Large intestine (tissue), 12 donors: ENCODE data around the gene SRD5A1. TPM values are rescaled to one million over a fixed set of nuclear protein-coding genes. Genes with fewer than 3 reads are reported as not detected.
A peak's percentile ranks its signal among the peaks of the same experiment; 100 is the strongest.

Source experiments
- DNase-seq, 2 donors: peaks; one replicate each; pipeline versions ENCODE4 v3.0.0 to v3.0.0-alpha.2; 2013
- H3K27ac ChIP-seq: one replicate; pipeline ENCODE4 v1.5.1; 2013; ENCODE audit warnings: low read length
- H3K27me3 ChIP-seq: 2 replicates; pipeline ENCODE4 v1.6.1; 2013; ENCODE audit warnings: low read length; ENCODE audit not compliant: control insufficient read depth, insufficient read depth
- H3K36me3 ChIP-seq: 2 replicates; pipeline ENCODE4 v1.6.1; 2013; ENCODE audit warnings: low read length; ENCODE audit not compliant: control insufficient read depth, insufficient read depth
- H3K4me1 ChIP-seq: one replicate; pipeline ENCODE4 v1.6.1; 2013; ENCODE audit warnings: low read length; ENCODE audit not compliant: control insufficient read depth, insufficient read depth
- H3K4me3 ChIP-seq: one replicate; pipeline ENCODE4 v1.5.1; 2013; ENCODE audit warnings: low read length
- H3K9me3 ChIP-seq: one replicate; pipeline ENCODE4 v1.6.1; 2013; ENCODE audit warnings: mild to moderate bottlenecking, low read depth, low read length, moderate library complexity; ENCODE audit not compliant: control insufficient read depth
- WGBS: methylation state at CpG from one replicate; pipeline ENCODE4 v1.1.5; 2013; ENCODE audit warnings: low lambda C conversion rate; ENCODE audit not compliant: insufficient coverage; 5-methylcytosine and 5-hydroxymethylcytosine counted together
- long read RNA-seq, 11 donors: transcript quantifications; one replicate each; lab custom pipeline, GENCODE V29; 2026
- polyA plus RNA-seq: library from polyadenylated mRNA; unstranded; fragments of 120-200 nt; gene quantifications from one replicate; pipeline ENCODE4 v1.2.1, GENCODE V29; 2013

SRD5A1 gene
- polyA plus RNA-seq, result 9.1 TPM
- long read RNA-seq, donor 1, full-length matches to known transcripts, result 2 of 2 reads
- long read RNA-seq, donor 1, partial matches to known transcripts, result 0 of 2 reads
- long read RNA-seq, donor 1, other reads (novel, unspliced or antisense), result 0 of 2 reads
- long read RNA-seq, donor 2, full-length matches to known transcripts, result 4 of 4 reads
- long read RNA-seq, donor 2, partial matches to known transcripts, result 0 of 4 reads
- long read RNA-seq, donor 2, other reads (novel, unspliced or antisense), result 0 of 4 reads
- long read RNA-seq, donor 3, full-length matches to known transcripts, result 4 of 16 reads
- long read RNA-seq, donor 3, partial matches to known transcripts, result 12 of 16 reads
- long read RNA-seq, donor 3, other reads (novel, unspliced or antisense), result 0 of 16 reads
- long read RNA-seq, donor 4, result 0 reads
- long read RNA-seq, donor 5, full-length matches to known transcripts, result 3 of 3 reads
- long read RNA-seq, donor 5, partial matches to known transcripts, result 0 of 3 reads
- long read RNA-seq, donor 5, other reads (novel, unspliced or antisense), result 0 of 3 reads
- long read RNA-seq, donor 6, full-length matches to known transcripts, result 2 of 2 reads
- long read RNA-seq, donor 6, partial matches to known transcripts, result 0 of 2 reads
- long read RNA-seq, donor 6, other reads (novel, unspliced or antisense), result 0 of 2 reads
- long read RNA-seq, donor 7, full-length matches to known transcripts, result 2 of 2 reads
- long read RNA-seq, donor 7, partial matches to known transcripts, result 0 of 2 reads
- long read RNA-seq, donor 7, other reads (novel, unspliced or antisense), result 0 of 2 reads
- long read RNA-seq, donor 8, full-length matches to known transcripts, result 4 of 4 reads
- long read RNA-seq, donor 8, partial matches to known transcripts, result 0 of 4 reads
- long read RNA-seq, donor 8, other reads (novel, unspliced or antisense), result 0 of 4 reads
- long read RNA-seq, donor 9, full-length matches to known transcripts, result 6 of 6 reads
- long read RNA-seq, donor 9, partial matches to known transcripts, result 0 of 6 reads
- long read RNA-seq, donor 9, other reads (novel, unspliced or antisense), result 0 of 6 reads
- long read RNA-seq, donor 10, full-length matches to known transcripts, result 3 of 3 reads
- long read RNA-seq, donor 10, partial matches to known transcripts, result 0 of 3 reads
- long read RNA-seq, donor 10, other reads (novel, unspliced or antisense), result 0 of 3 reads
- long read RNA-seq, donor 11, full-length matches to known transcripts, result 2 of 2 reads
- long read RNA-seq, donor 11, partial matches to known transcripts, result 0 of 2 reads
- long read RNA-seq, donor 11, other reads (novel, unspliced or antisense), result 0 of 2 reads

GRCh38 chr5:6632888-6633468, at the start of gene SRD5A1, which contains the start of gene NSUN2:
SRD5A1 (plus strand) TSS chr5:6633440; CDS start chr5:6633577, 137 bp downstream.
NSUN2 (minus strand) TSS chr5:6633044; CDS start chr5:6632979, 65 bp downstream.
- Histone ChIP-seq H3K4me3 (peak within 1 kb of the TSS; percentile 70), H3K27me3 (no peaks in the 10 kb centered on the region), H3K9me3 (no peaks in the 10 kb centered on the region), H3K4me1 (peaks cover 11% of the 10 kb centered on the region), H3K36me3 (peaks cover 27% of the 10 kb centered on the region), H3K27ac (peak within 1 kb of the TSS; percentile 95)
- no CpG with 5 or more reads among the region's 66 CpGs for WGBS
- peak; percentile 91 to 94 for DNase-seq

GRCh38 chr5:6584101-6584645, 49.1 kb upstream of the SRD5A1 start:
- Histone ChIP-seq H3K27ac (no peak overlapping the region), H3K4me3 (no peak overlapping the region), H3K9me3 (peaks cover 4% of the 10 kb centered on the region), H3K36me3 (no peaks in the 10 kb centered on the region), H3K27me3 (peaks cover 56% of the 10 kb centered on the region), H3K4me1 (peaks cover 4% of the 10 kb centered on the region)
- WGBS, result no CpG with 5 or more reads among the region's 6 CpGs
- no peak for DNase-seq

GRCh38 chr5:6584727-6585126, 48.5 kb upstream of the SRD5A1 start:
- Histone ChIP-seq H3K4me3 (no peak overlapping the region), H3K4me1 (peaks cover 4% of the 10 kb centered on the region), H3K27ac (no peak overlapping the region), H3K9me3 (peaks cover 4% of the 10 kb centered on the region), H3K36me3 (no peaks in the 10 kb centered on the region), H3K27me3 (peaks cover 56% of the 10 kb centered on the region)
- DNase-seq, result no peak
- no CpG with 5 or more reads among the region's 8 CpGs for WGBS

- Histone ChIP-seq H3K27me3 (peaks cover 56% of the 10 kb centered on the region), H3K36me3 (no peaks in the 10 kb centered on the region), H3K27ac (no peak overlapping the region), H3K9me3 (peaks cover 4% of the 10 kb centered on the region), H3K4me3 (no peak overlapping the region), H3K4me1 (peaks cover 4% of the 10 kb centered on the region)
- WGBS, result no CpG with 5 or more reads among the region's 6 CpGs
- DNase-seq, result no peak
Measured at GRCh38 chr5:6585168-6585567, 48.1 kb upstream of the SRD5A1 start.

GRCh38 chr5:6585939-6586646, 47.1 kb upstream of the SRD5A1 start:
- Histone ChIP-seq H3K27ac (no peak overlapping the region), H3K4me3 (no peak overlapping the region), H3K27me3 (peaks cover 53% of the 10 kb centered on the region), H3K36me3 (no peaks in the 10 kb centered on the region), H3K9me3 (peaks cover 4% of the 10 kb centered on the region), H3K4me1 (peaks cover 4% of the 10 kb centered on the region)
- DNase-seq, result no peak
- WGBS, result no CpG with 5 or more reads among the region's 15 CpGs

GRCh38 chr5:6586647-6587042, 46.6 kb upstream of the SRD5A1 start:
- Histone ChIP-seq H3K9me3 (peaks cover 4% of the 10 kb centered on the region), H3K4me1 (peaks cover 4% of the 10 kb centered on the region), H3K4me3 (no peak overlapping the region), H3K27me3 (peaks cover 47% of the 10 kb centered on the region), H3K36me3 (no peaks in the 10 kb centered on the region), H3K27ac (no peak overlapping the region)
- DNase-seq, result no peak
- WGBS, result no CpG with 5 or more reads among the region's 5 CpGs

- Histone ChIP-seq H3K9me3 (peaks cover 4% of the 10 kb centered on the region), H3K36me3 (no peaks in the 10 kb centered on the region), H3K4me1 (peaks cover 4% of the 10 kb centered on the region), H3K27ac (no peak overlapping the region), H3K4me3 (no peak overlapping the region), H3K27me3 (peaks cover 43% of the 10 kb centered on the region)
- no peak for DNase-seq
- 100% methylated on average over 1 of the region's 9 CpGs for WGBS
Measured at GRCh38 chr5:6587171-6587570, 46.1 kb upstream of the SRD5A1 start.

- no peak for DNase-seq
- peaks cover 12% of the 10 kb centered on the region for H3K27me3 ChIP-seq
- H3K4me3 ChIP-seq, result no peak overlapping the region
- no peaks in the 10 kb centered on the region for H3K36me3 ChIP-seq
- no CpG with 5 or more reads among the region's 2 CpGs for WGBS
- no peaks in the 10 kb centered on the region for H3K4me1 ChIP-seq
- no peak overlapping the region for H3K27ac ChIP-seq
- H3K9me3 ChIP-seq, result no peaks in the 10 kb centered on the region
Measured at GRCh38 chr5:6590581-6590980, 42.7 kb upstream of the SRD5A1 start.

- Histone ChIP-seq H3K27ac (no peak overlapping the region), H3K4me1 (no peaks in the 10 kb centered on the region), H3K4me3 (no peak overlapping the region), H3K27me3 (peaks cover 1% of the 10 kb centered on the region), H3K36me3 (no peaks in the 10 kb centered on the region), H3K9me3 (no peaks in the 10 kb centered on the region)
- WGBS, result 100% methylated on average over 2 of the region's 12 CpGs
- no peak for DNase-seq
Measured at GRCh38 chr5:6591671-6592288, 41.5 kb upstream of the SRD5A1 start.
